Upper lobe of left lung (tissue), 6 donors: ENCODE results near the gene MGAT4A. TPM values are rescaled to one million over a fixed set of nuclear protein-coding genes. Genes with fewer than 3 reads are reported as not detected.

Experiments
- ATAC-seq, 2 donors: fragments of 200-7000 bp; cut with Tn5 transposase; one replicate each; pipeline ENCODE4 v1.9.1; 2022; ENCODE audit warnings: mild to moderate bottlenecking in 2 of 2, moderate library complexity in 2 of 2; ENCODE audit not compliant: low FRiP score in 2 of 2
- DNase-seq, 2 donors: peaks; one replicate each; pipeline ENCODE4 v3.0.0-alpha.2; 2019 to 2020
- H3K27ac ChIP-seq, 4 donors: fragments of 200-600 bp; sonication (generic); one replicate each; pipeline ENCODE4 v1.5.1; 2016 to 2019
- H3K27me3 ChIP-seq, 4 donors: fragments of 200-600 bp; sonication (generic); one replicate each; pipeline ENCODE4 v1.5.1; 2017 to 2019
- H3K36me3 ChIP-seq, 4 donors: fragments of 200-600 bp; sonication (generic); one replicate each; pipeline ENCODE4 v1.5.1; 2016 to 2019
- H3K4me1 ChIP-seq, 4 donors: fragments of 200-600 bp; sonication (generic); one replicate each; pipeline ENCODE4 v1.5.1; 2018 to 2019
- H3K4me3 ChIP-seq, 4 donors: fragments of 200-600 bp; sonication (generic); one replicate each; pipeline ENCODE4 v1.5.1; 2017 to 2019; ENCODE audit warnings: mild to moderate bottlenecking in 2 of 4, moderate library complexity in 1 of 4
- H3K9me3 ChIP-seq, 4 donors: fragments of 200-600 bp; sonication (generic); one replicate each; pipeline ENCODE4 v1.5.1; 2018 to 2019
- CTCF ChIP-seq, 6 experiments: fragments of 450-650 bp in 4 of 6; fragments of 200-600 bp in 2 of 6; sonication (generic) in 2 of 6; IDR thresholded peaks; one replicate each; pipeline ENCODE4 v1.5.1; 2016 to 2019; ENCODE audit warnings: antibody characterized with exemption in 6 of 6
- EP300 ChIP-seq, 4 donors: sonication (generic); formaldehyde crosslinking; IDR thresholded peaks; one replicate each; pipeline ENCODE4 v1.5.1; 2017; ENCODE audit warnings: antibody characterized with exemption in 4 of 4, control low read depth in 2 of 4
- POLR2A ChIP-seq, 4 donors: fragments of 450-650 bp; IDR thresholded peaks; one replicate each; pipeline ENCODE4 v1.5.1; 2016 to 2017; ENCODE audit warnings: antibody characterized with exemption in 4 of 4, mild to moderate bottlenecking in 2 of 4
- POLR2AphosphoS5 ChIP-seq, 2 donors: sonication (generic); formaldehyde crosslinking; IDR thresholded peaks; one replicate each; pipeline ENCODE4 v1.5.1; 2017; ENCODE audit warnings: antibody characterized with exemption in 2 of 2
- WGBS, 2 donors: methylation state at CpG; one replicate each; pipeline ENCODE4 v1.1.5; 2017 to 2018; 5-methylcytosine and 5-hydroxymethylcytosine counted together
- total RNA-seq, 6 donors: library from RNA; depleted of rRNA in 4 of 6; stranded (reverse); fragments of >200 nt in 4 of 6; gene quantifications; one replicate each; pipeline versions ENCODE4 v1.1.0 to v1.2.1, GENCODE V29; 2016 to 2021
- donor health status: DM: no; HTN: no; CAD: no; lungs with moderate emphysema.
- donor health status: DM: no; HTN: yes; CAD: no; lungs with severe emphysema.

Gene MGAT4A
- total RNA-seq, 6 donors from 2014 or later = 28.4 to 69.6 (median 53.6) TPM

- TF ChIP-seq EP300 (IDR thresholded peaks at IDR 0.05) (no peak), CTCF (IDR thresholded peaks at IDR 0.05) (no peak), POLR2AphosphoS5 (IDR thresholded peaks at IDR 0.05) (no peak), POLR2A (IDR thresholded peaks at IDR 0.05) (no peak)
- DNase-seq (no peak), ATAC-seq (no peak)
- peaks cover 0 to 71% (median 55%) of the 10 kb centered on the region in 4 donors for H3K36me3 ChIP-seq
- WGBS, 2 donors = 92 to 96% methylated on average over 3 to 22 of the region's 22 CpGs
- H3K27ac ChIP-seq = no peak overlapping the region
- no peaks in the 10 kb centered on the region for H3K9me3 ChIP-seq
- H3K4me1 ChIP-seq = no peaks in the 10 kb centered on the region
- no peak overlapping the region for H3K4me3 ChIP-seq
- H3K27me3 ChIP-seq = no peaks in the 10 kb centered on the region
Observed at GRCh38 chr2:98576666-98577312, 154.1 kb downstream of the MGAT4A start.

- ATAC-seq (no peak), DNase-seq (no peak)
- Histone ChIP-seq H3K36me3 (peaks cover 4 to 84% (median 64%) of the 10 kb centered on the region in 4 donors), H3K4me3 (no peak overlapping the region), H3K4me1 (no peaks in the 10 kb centered on the region), H3K9me3 (no peaks in the 10 kb centered on the region), H3K27me3 (no peaks in the 10 kb centered on the region), H3K27ac (no peak overlapping the region)
- TF ChIP-seq POLR2AphosphoS5 (IDR thresholded peaks at IDR 0.05) (no peak), POLR2A (IDR thresholded peaks at IDR 0.05) (no peak), CTCF (IDR thresholded peaks at IDR 0.05) (no peak), EP300 (IDR thresholded peaks at IDR 0.05) (no peak)
- 92% methylated on average over 11 to 13 of the region's 13 CpGs for WGBS, 2 donors
Observed at GRCh38 chr2:98573426-98573825, 157.5 kb downstream of the MGAT4A start.

- no peak for DNase-seq
- no peak for TF ChIP-seq EP300 (IDR thresholded peaks at IDR 0.05)
- no peak for TF ChIP-seq POLR2AphosphoS5 (IDR thresholded peaks at IDR 0.05)
- TF ChIP-seq CTCF (IDR thresholded peaks at IDR 0.05) = no peak
- TF ChIP-seq POLR2A (IDR thresholded peaks at IDR 0.05) = no peak
- Histone ChIP-seq H3K27me3 (no peaks in the 10 kb centered on the region), H3K4me1 (no peaks in the 10 kb centered on the region), H3K4me3 (no peak overlapping the region), H3K27ac (no peak overlapping the region), H3K36me3 (peaks cover 7 to 84% (median 63%) of the 10 kb centered on the region in 4 donors), H3K9me3 (no peaks in the 10 kb centered on the region)
- WGBS, 2 donors = 95 to 96% methylated on average over 15 of the region's 15 CpGs
- no peak for ATAC-seq
Observed at GRCh38 chr2:98572676-98573075, 158.3 kb downstream of the MGAT4A start.

GRCh38 chr2:98572211-98572610 is 158.7 kb downstream of the MGAT4A start:
- ATAC-seq (no peak), DNase-seq (no peak)
- H3K36me3 ChIP-seq = peaks cover 9 to 84% (median 62%) of the 10 kb centered on the region in 4 donors
- H3K27ac ChIP-seq = no peak overlapping the region
- H3K4me3 ChIP-seq = no peak overlapping the region
- WGBS, 2 donors = 89 to 91% methylated on average over 5 of the region's 5 CpGs
- H3K27me3 ChIP-seq = no peaks in the 10 kb centered on the region
- no peaks in the 10 kb centered on the region for H3K4me1 ChIP-seq
- TF ChIP-seq CTCF (IDR thresholded peaks at IDR 0.05) (no peak), EP300 (IDR thresholded peaks at IDR 0.05) (no peak), POLR2A (IDR thresholded peaks at IDR 0.05) (no peak), POLR2AphosphoS5 (IDR thresholded peaks at IDR 0.05) (no peak)
- H3K9me3 ChIP-seq = no peaks in the 10 kb centered on the region

GRCh38 chr2:98571796-98572195 is 159.1 kb downstream of the MGAT4A start:
- Histone ChIP-seq H3K4me1 (no peaks in the 10 kb centered on the region), H3K4me3 (no peak overlapping the region), H3K9me3 (no peaks in the 10 kb centered on the region), H3K27ac (no peak overlapping the region), H3K27me3 (no peaks in the 10 kb centered on the region), H3K36me3 (peaks cover 9 to 84% (median 61%) of the 10 kb centered on the region in 4 donors)
- no peak for TF ChIP-seq EP300 (IDR thresholded peaks at IDR 0.05)
- TF ChIP-seq CTCF (IDR thresholded peaks at IDR 0.05) = no peak
- TF ChIP-seq POLR2AphosphoS5 (IDR thresholded peaks at IDR 0.05) = no peak
- TF ChIP-seq POLR2A (IDR thresholded peaks at IDR 0.05) = no peak
- DNase-seq (no peak), ATAC-seq (no peak)
- WGBS, 2 donors = 96 to 97% methylated on average over 9 of the region's 9 CpGs
